ENCODE data around the gene TTYH1.
"Not testable (repeated sequence)": the region's sequence is repeated elsewhere in the genome, so short reads cannot be mapped to it uniquely, and the experiment has no call there.

GRCh38 chr19:54370434-54370796 is 44.8 kb upstream of the TTYH1 start:
- not testable (repeated sequence) for TF ChIP-seq YY1 (IDR thresholded peaks at IDR 0.05; ENCODE audit: insufficient read depth, insufficient read length); ZNF274 (IDR thresholded peaks at IDR 0.05; ENCODE audit: low read depth, low read length); SUZ12 (IDR thresholded peaks at IDR 0.05; ENCODE audit: extremely low read depth, insufficient read depth, insufficient read length)
